ENCODE data around the gene SCG5. TPM values are rescaled to one million over a fixed set of nuclear protein-coding genes. Genes with fewer than 3 reads are reported as not detected.
A peak's percentile ranks its signal among the peaks of the same experiment; 100 is the strongest.

The SCG5 gene
- polyA plus RNA-seq, 1 donor: 22.2 TPM

DNA sequence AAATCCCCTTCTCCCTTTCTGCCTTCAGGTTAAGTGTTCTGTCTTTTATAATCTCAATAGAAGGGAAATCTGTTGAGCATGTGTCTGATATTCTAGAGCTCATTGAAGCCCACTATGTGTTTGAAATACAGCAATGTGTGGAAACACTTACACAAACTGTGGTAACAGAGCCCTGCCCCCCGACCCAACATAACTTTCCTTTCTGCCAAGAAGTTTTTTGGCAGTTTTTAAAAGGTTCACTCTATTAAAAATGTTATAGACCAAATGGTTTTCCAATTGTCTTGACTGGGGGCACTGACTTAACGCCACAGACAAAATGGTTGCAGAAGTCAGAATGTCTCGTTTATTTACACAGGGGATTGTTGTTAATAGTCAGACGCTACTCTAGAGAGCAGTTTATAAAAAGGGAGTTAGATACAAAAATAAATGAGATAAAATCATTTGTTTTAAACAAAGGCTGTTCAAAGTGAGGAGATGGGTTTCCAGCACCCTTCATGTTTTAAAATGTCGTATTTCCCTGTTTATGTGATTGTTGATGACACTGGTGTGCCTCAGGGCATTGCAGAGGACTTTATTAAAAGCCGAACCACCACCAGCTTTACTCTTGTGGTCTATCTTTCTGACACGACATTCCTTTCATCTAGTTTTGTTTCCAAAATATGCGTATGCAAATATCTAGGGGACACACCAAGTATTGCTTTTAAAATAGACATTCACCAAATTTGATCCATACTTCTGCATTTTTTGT, 49.6 kb downstream of the SCG5 start:
- no peaks in the 10 kb centered on the region for H3K36me3 ChIP-seq (ENCODE audit: control insufficient read depth, insufficient read depth, low read length)
- 80% methylated on average over 4 of the region's 8 CpGs for WGBS (ENCODE audit: insufficient coverage, low lambda C conversion rate)
- no peaks in the 10 kb centered on the region for H3K27me3 ChIP-seq (ENCODE audit: control insufficient read depth, insufficient read depth, low read length)
- no peak overlapping the region for H3K27ac ChIP-seq (ENCODE audit: low read length)
- DNase-seq: no peak
- H3K4me3 ChIP-seq (ENCODE audit: low read length): no peak overlapping the region
- no peaks in the 10 kb centered on the region for H3K9me3 ChIP-seq (ENCODE audit: control insufficient read depth, low read depth, low read length)
- H3K4me1 ChIP-seq (ENCODE audit: control insufficient read depth, insufficient read depth, low read length): no peaks in the 10 kb centered on the region

GRCh38 chr15:32691689-32692038, 50.2 kb downstream of the SCG5 start:
- no peaks in the 10 kb centered on the region for H3K27me3 ChIP-seq (ENCODE audit: control insufficient read depth, insufficient read depth, low read length)
- no CpG with 5 or more reads among the region's 10 CpGs for WGBS (ENCODE audit: insufficient coverage, low lambda C conversion rate)
- no peak overlapping the region for H3K27ac ChIP-seq (ENCODE audit: low read length)
- DNase-seq: no peak
- no peak overlapping the region for H3K4me3 ChIP-seq (ENCODE audit: low read length)
- no peaks in the 10 kb centered on the region for H3K4me1 ChIP-seq (ENCODE audit: control insufficient read depth, insufficient read depth, low read length)
- H3K36me3 ChIP-seq (ENCODE audit: control insufficient read depth, insufficient read depth, low read length): no peaks in the 10 kb centered on the region
- no peaks in the 10 kb centered on the region for H3K9me3 ChIP-seq (ENCODE audit: control insufficient read depth, low read depth, low read length)

DNA sequence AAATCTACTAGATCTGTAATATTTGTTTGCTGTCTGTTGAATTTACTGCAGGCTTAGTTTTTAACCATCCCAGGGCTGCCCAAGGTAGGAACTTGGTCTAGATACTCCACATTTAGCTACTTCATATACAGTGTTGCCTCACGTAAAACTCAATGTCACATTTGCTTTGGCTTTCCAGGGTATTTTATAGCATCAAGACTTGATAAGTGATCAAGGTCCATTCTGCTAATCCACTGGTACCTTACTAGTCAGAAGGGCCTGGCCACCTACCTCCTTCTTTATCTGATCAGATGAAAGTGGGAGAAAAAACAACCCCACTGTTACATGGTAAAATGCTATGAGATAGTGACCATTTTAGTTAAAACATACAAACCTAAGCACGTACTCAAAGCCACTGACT, 50.8 kb downstream of the SCG5 start:
- peak; percentile 25 to 30 for DNase-seq
- Histone ChIP-seq H3K27ac (ENCODE audit: low read length) (no peak overlapping the region), H3K36me3 (ENCODE audit: control insufficient read depth, insufficient read depth, low read length) (no peaks in the 10 kb centered on the region), H3K4me1 (ENCODE audit: control insufficient read depth, insufficient read depth, low read length) (no peaks in the 10 kb centered on the region), H3K27me3 (ENCODE audit: control insufficient read depth, insufficient read depth, low read length) (no peaks in the 10 kb centered on the region), H3K4me3 (ENCODE audit: low read length) (no peak overlapping the region), H3K9me3 (ENCODE audit: control insufficient read depth, low read depth, low read length) (no peaks in the 10 kb centered on the region)
- no CpG with 5 or more reads among the region's 2 CpGs for WGBS (ENCODE audit: insufficient coverage, low lambda C conversion rate)

GRCh38 chr15:32694222-32694983, 52.9 kb downstream of the SCG5 start:
- H3K27ac ChIP-seq (ENCODE audit: low read length): no peak overlapping the region
- no peaks in the 10 kb centered on the region for H3K9me3 ChIP-seq (ENCODE audit: control insufficient read depth, low read depth, low read length)
- H3K36me3 ChIP-seq (ENCODE audit: control insufficient read depth, insufficient read depth, low read length): no peaks in the 10 kb centered on the region
- H3K4me3 ChIP-seq (ENCODE audit: low read length): no peak overlapping the region
- DNase-seq: no peak
- WGBS (ENCODE audit: insufficient coverage, low lambda C conversion rate): no CpG with 5 or more reads among the region's 3 CpGs
- no peaks in the 10 kb centered on the region for H3K4me1 ChIP-seq (ENCODE audit: control insufficient read depth, insufficient read depth, low read length)
- no peaks in the 10 kb centered on the region for H3K27me3 ChIP-seq (ENCODE audit: control insufficient read depth, insufficient read depth, low read length)

GRCh38 chr15:32698773-32699390, 57.4 kb downstream of the SCG5 start:
- Histone ChIP-seq H3K36me3 (ENCODE audit: control insufficient read depth, insufficient read depth, low read length) (no peaks in the 10 kb centered on the region), H3K27me3 (ENCODE audit: control insufficient read depth, insufficient read depth, low read length) (no peaks in the 10 kb centered on the region), H3K4me3 (ENCODE audit: low read length) (no peak overlapping the region), H3K27ac (ENCODE audit: low read length) (no peak overlapping the region), H3K9me3 (ENCODE audit: control insufficient read depth, low read depth, low read length) (no peaks in the 10 kb centered on the region), H3K4me1 (ENCODE audit: control insufficient read depth, insufficient read depth, low read length) (no peaks in the 10 kb centered on the region)
- no CpG with 5 or more reads among the region's 5 CpGs for WGBS (ENCODE audit: insufficient coverage, low lambda C conversion rate)
- DNase-seq: no peak

GRCh38 chr15:32700501-32701150, 59.1 kb downstream of the SCG5 start:
- Histone ChIP-seq H3K27ac (ENCODE audit: low read length) (no peak overlapping the region), H3K36me3 (ENCODE audit: control insufficient read depth, insufficient read depth, low read length) (no peaks in the 10 kb centered on the region), H3K27me3 (ENCODE audit: control insufficient read depth, insufficient read depth, low read length) (no peaks in the 10 kb centered on the region), H3K9me3 (ENCODE audit: control insufficient read depth, low read depth, low read length) (no peaks in the 10 kb centered on the region), H3K4me3 (ENCODE audit: low read length) (no peak overlapping the region), H3K4me1 (ENCODE audit: control insufficient read depth, insufficient read depth, low read length) (no peaks in the 10 kb centered on the region)
- WGBS (ENCODE audit: insufficient coverage, low lambda C conversion rate): 31% methylated on average over 3 of the region's 14 CpGs
- DNase-seq: peak; percentile 36 to 61

DNA sequence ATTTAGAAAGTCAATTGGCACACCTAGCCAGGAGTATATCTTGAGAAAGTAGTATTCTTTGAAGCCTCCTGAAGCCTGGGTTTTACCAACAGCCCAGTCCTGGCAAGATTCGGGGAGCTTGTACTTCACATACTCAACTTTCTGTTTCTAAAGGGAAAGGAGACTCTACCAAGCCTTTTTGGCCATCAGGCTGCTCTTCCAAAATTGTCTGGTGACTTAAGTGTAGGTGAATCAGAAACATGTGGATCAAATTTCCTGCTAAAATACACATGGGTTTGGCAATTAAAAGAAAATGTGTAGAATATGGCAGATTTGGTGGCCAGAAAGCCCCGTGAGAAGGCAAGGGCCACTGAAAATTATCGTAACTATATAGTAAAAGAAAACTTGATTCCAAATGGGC, 60.4 kb downstream of the SCG5 start:
- no peak for DNase-seq
- H3K4me1 ChIP-seq (ENCODE audit: control insufficient read depth, insufficient read depth, low read length): no peaks in the 10 kb centered on the region
- no CpG with 5 or more reads among the region's 3 CpGs for WGBS (ENCODE audit: insufficient coverage, low lambda C conversion rate)
- no peaks in the 10 kb centered on the region for H3K36me3 ChIP-seq (ENCODE audit: control insufficient read depth, insufficient read depth, low read length)
- no peaks in the 10 kb centered on the region for H3K27me3 ChIP-seq (ENCODE audit: control insufficient read depth, insufficient read depth, low read length)
- no peak overlapping the region for H3K4me3 ChIP-seq (ENCODE audit: low read length)
- no peak overlapping the region for H3K27ac ChIP-seq (ENCODE audit: low read length)
- no peaks in the 10 kb centered on the region for H3K9me3 ChIP-seq (ENCODE audit: control insufficient read depth, low read depth, low read length)

- no peak overlapping the region for H3K27ac ChIP-seq (ENCODE audit: low read length)
- H3K36me3 ChIP-seq (ENCODE audit: control insufficient read depth, insufficient read depth, low read length): no peaks in the 10 kb centered on the region
- H3K27me3 ChIP-seq (ENCODE audit: control insufficient read depth, insufficient read depth, low read length): no peaks in the 10 kb centered on the region
- no peaks in the 10 kb centered on the region for H3K4me1 ChIP-seq (ENCODE audit: control insufficient read depth, insufficient read depth, low read length)
- no peaks in the 10 kb centered on the region for H3K9me3 ChIP-seq (ENCODE audit: control insufficient read depth, low read depth, low read length)
- no CpG with 5 or more reads among the region's 8 CpGs for WGBS (ENCODE audit: insufficient coverage, low lambda C conversion rate)
- no peak overlapping the region for H3K4me3 ChIP-seq (ENCODE audit: low read length)
- no peak for DNase-seq
Measured at GRCh38 chr15:32704395-32704981, 63.0 kb downstream of the SCG5 start.

DNA sequence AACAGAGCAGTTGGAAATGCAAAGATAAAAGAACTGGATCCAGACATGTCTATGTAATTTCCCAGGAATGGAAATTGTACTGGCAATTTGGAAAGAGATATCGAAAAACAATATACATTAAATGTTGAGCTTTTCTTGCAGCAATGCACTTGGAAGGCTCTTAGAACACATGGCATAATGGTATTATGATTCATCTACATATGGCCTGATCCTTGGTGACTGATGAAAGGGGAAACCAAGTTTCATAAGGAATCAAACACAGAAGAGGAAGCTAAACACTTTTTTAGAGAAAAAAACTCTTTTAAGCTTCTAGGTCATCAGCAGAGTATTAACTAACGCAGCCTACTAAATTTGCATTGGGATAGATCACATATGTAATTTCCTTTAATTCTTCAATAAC, 63.9 kb downstream of the SCG5 start:
- Histone ChIP-seq H3K4me3 (ENCODE audit: low read length) (no peak overlapping the region), H3K9me3 (ENCODE audit: control insufficient read depth, low read depth, low read length) (no peaks in the 10 kb centered on the region), H3K4me1 (ENCODE audit: control insufficient read depth, insufficient read depth, low read length) (no peaks in the 10 kb centered on the region), H3K27ac (ENCODE audit: low read length) (no peak overlapping the region), H3K27me3 (ENCODE audit: control insufficient read depth, insufficient read depth, low read length) (no peaks in the 10 kb centered on the region), H3K36me3 (ENCODE audit: control insufficient read depth, insufficient read depth, low read length) (no peaks in the 10 kb centered on the region)
- WGBS (ENCODE audit: insufficient coverage, low lambda C conversion rate): 100% methylated on average over 1 of the region's 2 CpGs
- DNase-seq: no peak

- no CpG with 5 or more reads among the region's 3 CpGs for WGBS (ENCODE audit: insufficient coverage, low lambda C conversion rate)
- H3K4me1 ChIP-seq (ENCODE audit: control insufficient read depth, insufficient read depth, low read length): no peaks in the 10 kb centered on the region
- H3K9me3 ChIP-seq (ENCODE audit: control insufficient read depth, low read depth, low read length): no peaks in the 10 kb centered on the region
- H3K36me3 ChIP-seq (ENCODE audit: control insufficient read depth, insufficient read depth, low read length): no peaks in the 10 kb centered on the region
- H3K27me3 ChIP-seq (ENCODE audit: control insufficient read depth, insufficient read depth, low read length): no peaks in the 10 kb centered on the region
- H3K27ac ChIP-seq (ENCODE audit: low read length): no peak overlapping the region
- no peak overlapping the region for H3K4me3 ChIP-seq (ENCODE audit: low read length)
- peak in 1 of 2 donors; percentile 42 for DNase-seq
Measured at GRCh38 chr15:32706704-32707103, 65.2 kb downstream of the SCG5 start.
